ENCODE measurements around the gene ZNF23.

ZNF23 gene

DNA sequence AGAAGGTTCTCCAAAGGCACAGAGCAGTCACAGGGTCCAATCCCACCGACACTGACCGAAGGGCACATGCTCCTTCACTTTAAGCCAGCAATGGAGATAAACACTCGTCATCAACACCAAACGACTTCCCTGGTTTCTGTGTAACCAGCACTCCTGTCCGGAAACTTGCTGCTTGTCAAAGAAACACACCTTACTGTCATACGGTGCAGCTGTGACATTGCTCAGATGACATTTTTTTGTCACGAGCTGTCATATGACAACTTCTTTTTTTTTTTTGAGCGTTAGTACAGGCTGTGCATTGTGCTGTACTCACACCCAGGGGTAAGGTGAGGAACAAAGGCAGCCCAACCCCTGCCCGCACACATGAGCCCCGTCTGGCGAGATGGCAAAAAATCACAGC lies 59.4 kb downstream of the ZNF23 start:
- no peak overlapping the region for H3K9ac ChIP-seq
- H3K4me2 ChIP-seq = no peak overlapping the region
- H3K27me3 ChIP-seq = no peaks in the 10 kb centered on the region
- no peaks in the 10 kb centered on the region for H3K36me3 ChIP-seq
- H3K4me1 ChIP-seq = peaks cover 29% of the 10 kb centered on the region
- H4K20me1 ChIP-seq = no peaks in the 10 kb centered on the region
- H3K4me3 ChIP-seq = no peak overlapping the region
- no peak for TF ChIP-seq Cebpa-rat (IDR thresholded peaks at IDR 0.05)
- no peak overlapping the region for H3K27ac ChIP-seq
- H3K9me3 ChIP-seq = peaks cover 25% of the 10 kb centered on the region

DNA sequence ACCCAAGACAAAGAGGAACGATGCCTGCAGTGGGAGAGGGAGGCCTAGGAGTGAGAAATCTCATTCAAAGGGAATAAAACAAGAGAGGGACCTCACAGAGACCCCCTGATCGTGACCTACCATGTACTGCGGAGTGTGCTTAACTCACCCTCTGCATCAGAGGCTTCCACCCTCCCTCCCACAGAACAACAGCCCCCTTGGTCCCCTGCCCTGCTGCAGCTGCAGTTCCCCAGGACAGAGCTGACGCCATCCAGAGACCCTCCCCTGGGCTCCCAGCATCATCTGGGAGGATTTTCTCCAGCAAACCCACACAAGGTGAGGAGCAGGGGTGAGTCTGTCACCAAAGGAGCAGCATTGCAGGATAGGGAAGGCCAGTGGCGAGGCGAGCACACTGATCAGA lies 60.0 kb downstream of the ZNF23 start:
- Histone ChIP-seq H3K4me2 (no peak overlapping the region), H3K36me3 (no peaks in the 10 kb centered on the region), H3K9ac (no peak overlapping the region), H3K4me3 (no peak overlapping the region), H3K27me3 (no peaks in the 10 kb centered on the region), H3K27ac (no peak overlapping the region), H3K9me3 (peaks cover 25% of the 10 kb centered on the region), H3K4me1 (peaks cover 23% of the 10 kb centered on the region), H4K20me1 (no peaks in the 10 kb centered on the region)
- TF ChIP-seq Cebpa-rat (IDR thresholded peaks at IDR 0.05) = no peak

- Histone ChIP-seq H3K9me3 (peaks cover 22% of the 10 kb centered on the region), H3K36me3 (no peaks in the 10 kb centered on the region), H4K20me1 (no peaks in the 10 kb centered on the region), H3K4me1 (peaks cover 2% of the 10 kb centered on the region; the same call in 1 of the 2 replicates), H3K4me3 (no peak overlapping the region), H3K9ac (no peak overlapping the region), H3K27me3 (no peaks in the 10 kb centered on the region), H3K4me2 (no peak overlapping the region), H3K27ac (no peak overlapping the region)
- no peak for TF ChIP-seq Cebpa-rat (IDR thresholded peaks at IDR 0.05)
These were observed 62.1 kb downstream of the ZNF23 start for GRCh38 chr16:71399801-71400563.
